PFSK-1 (cell line): ENCODE measurements around the gene LRRC7.

Source experiments
- FOXP2 ChIP-seq: optimal IDR thresholded peaks from 2 replicates; pipeline ENCODE3; 2011; ENCODE audit warnings: borderline replicate concordance, control low read depth, inconsistent platforms; ENCODE audit not compliant: insufficient read depth; ENCODE audit errors: extremely low read length, extremely low read depth
- POLR2AphosphoS5 ChIP-seq: IDR thresholded peaks from 2 replicates; pipeline ENCODE4 v1.6.1; 2012; ENCODE audit warnings: low read depth, mild to moderate bottlenecking, control low read depth, low read length, moderate library complexity
- REST ChIP-seq, 2 experiments: IDR thresholded peaks; 2 replicates each; pipeline versions ENCODE4 v1.6.1 to v1.8.0; 2011 to 2012; ENCODE audit warnings: low read depth in 2 of 2, low read length in 2 of 2, control low read depth in 1 of 2, inconsistent platforms in 1 of 2, mild to moderate bottlenecking in 1 of 2, moderate library complexity in 1 of 2; ENCODE audit not compliant: insufficient read depth in 1 of 2
- SIN3A ChIP-seq: IDR thresholded peaks from 2 replicates; pipeline ENCODE4 v1.6.1; 2012; ENCODE audit warnings: mild to moderate bottlenecking, low read length, moderate library complexity, borderline replicate concordance; ENCODE audit not compliant: insufficient read depth
- TAF1 ChIP-seq: IDR thresholded peaks from 2 replicates; pipeline ENCODE4 v1.6.1; 2012; ENCODE audit warnings: low read length, control low read depth, borderline replicate concordance; ENCODE audit not compliant: insufficient read depth

The LRRC7 gene

GRCh38 chr1:70164350-70164749 is 596.6 kb downstream of the LRRC7 start:
- no peak for TF ChIP-seq FOXP2
- TF ChIP-seq SIN3A = no peak
- TF ChIP-seq TAF1 = no peak
- no peak for TF ChIP-seq REST (IDR thresholded peaks at IDR 0.05; ENCODE audit: insufficient read depth in 1 of 2, low read depth in 2 of 2, low read length in 2 of 2)
- TF ChIP-seq POLR2AphosphoS5 = no peak

GRCh38 chr1:70168283-70168682 is 600.6 kb downstream of the LRRC7 start:
- TF ChIP-seq SIN3A (no peak), POLR2AphosphoS5 (no peak), REST (IDR thresholded peaks at IDR 0.05; ENCODE audit: insufficient read depth in 1 of 2, low read depth in 2 of 2, low read length in 2 of 2) (no peak), FOXP2 (no peak), TAF1 (no peak)

- TF ChIP-seq SIN3A = no peak
- TF ChIP-seq FOXP2 = no peak
- no peak for TF ChIP-seq POLR2AphosphoS5
- TF ChIP-seq REST (IDR thresholded peaks at IDR 0.05; ENCODE audit: insufficient read depth in 1 of 2, low read depth in 2 of 2, low read length in 2 of 2) = no peak
- no peak for TF ChIP-seq TAF1
These were observed 601.5 kb downstream of the LRRC7 start for GRCh38 chr1:70169018-70169839.

GRCh38 chr1:70171512-70171911 is 603.8 kb downstream of the LRRC7 start:
- no peak for TF ChIP-seq SIN3A
- no peak for TF ChIP-seq FOXP2
- no peak for TF ChIP-seq POLR2AphosphoS5
- TF ChIP-seq REST (IDR thresholded peaks at IDR 0.05; ENCODE audit: insufficient read depth in 1 of 2, low read depth in 2 of 2, low read length in 2 of 2) = no peak
- TF ChIP-seq TAF1 = no peak
